B cell (primary cell): Measurements from ENCODE around the gene NYNRIN. TPM values are rescaled to one million over a fixed set of nuclear protein-coding genes. Genes with fewer than 3 reads are reported as not detected.

Source experiments
- ATAC-seq: fragments of 200-7000 bp; cut with Tn5 transposase; one replicate; pipeline ENCODE4 v1.10.0; 2021; ENCODE audit warnings: low read depth, mild to moderate bottlenecking, moderate number of reproducible peaks, moderate library complexity
- CTCF ChIA-PET: fragments of 350-600 bp; sonication (Branson Sonifier 250); formaldehyde crosslinking; loops from one replicate; lab custom pipeline; 2021; ENCODE audit warnings: antibody characterized with exemption, inconsistent platforms; lab: Charles Lee
- POLR2A ChIA-PET: fragments of 350-600 bp; sonication (Branson Sonifier 250); formaldehyde crosslinking; loops from one replicate; lab custom pipeline; 2021; ENCODE audit warnings: antibody characterized with exemption; lab: Charles Lee
- DNase-seq: peaks from one replicate; pipeline ENCODE4 v3.0.0; 2013
- H2AFZ ChIP-seq: 2 replicates; pipeline ENCODE4 v1.6.1; 2012; ENCODE audit warnings: mild to moderate bottlenecking, low read depth, low read length; ENCODE audit not compliant: insufficient read depth, poor library complexity, severe bottlenecking
- H3K27ac ChIP-seq, 2 donors: 1 replicate in 1 of 2; 2 replicates in 1 of 2; pipeline ENCODE4 v1.5.1; 2012 to 2013; ENCODE audit warnings: low read length in 2 of 2, mild to moderate bottlenecking in 2 of 2, moderate library complexity in 1 of 2
- H3K27me3 ChIP-seq, 4 experiments: fragments of 200-600 bp in 1 of 4; sonication (generic) in 1 of 4; replicated peaks in 1 of 4; 1 replicate in 2 of 4; 2 replicates in 2 of 4; pipeline versions ENCODE4 v1.6.1 to v1.7.0; 2013 to 2016; ENCODE audit warnings: low read length in 3 of 4, mild to moderate bottlenecking in 2 of 4, mixed read lengths in 1 of 4, moderate library complexity in 1 of 4; ENCODE audit not compliant: insufficient read depth in 4 of 4, control insufficient read depth in 3 of 4; ENCODE audit errors: control extremely low read depth in 1 of 4
- H3K36me3 ChIP-seq, 2 experiments: replicated peaks in 1 of 2; 1 replicate in 1 of 2; 2 replicates in 1 of 2; pipeline versions ENCODE4 v1.6.1 to v1.7.1; 2013; ENCODE audit warnings: low read length in 1 of 2; ENCODE audit not compliant: insufficient read depth in 2 of 2, control insufficient read depth in 1 of 2; ENCODE audit errors: control extremely low read depth in 1 of 2, extremely low read depth in 1 of 2
- H3K4me1 ChIP-seq, 2 donors: fragments of 200-600 bp in 1 of 2; sonication (generic) in 1 of 2; 1 replicate in 1 of 2; 2 replicates in 1 of 2; pipeline versions ENCODE4 v1.5.1 to v1.6.1; 2013 to 2017; ENCODE audit warnings: low read length in 2 of 2; ENCODE audit not compliant: control insufficient read depth in 2 of 2, insufficient read depth in 2 of 2
- H3K4me2 ChIP-seq: replicated peaks from 2 replicates; pipeline ENCODE3; 2012; ENCODE audit warnings: mild to moderate bottlenecking, low read depth, low read length; ENCODE audit not compliant: poor library complexity, severe bottlenecking
- H3K4me3 ChIP-seq, 5 experiments: fragments of 200-600 bp in 1 of 5; sonication (generic) in 1 of 5; 1 replicate in 3 of 5; 2 replicates in 2 of 5; pipeline versions ENCODE4 v1.5.1 to v1.7.0; 2011 to 2016; ENCODE audit warnings: low read length in 4 of 5, mild to moderate bottlenecking in 4 of 5, low read depth in 2 of 5, control low read depth in 1 of 5, moderate library complexity in 1 of 5; ENCODE audit not compliant: insufficient read depth in 1 of 5; ENCODE audit errors: control extremely low read depth in 1 of 5, extremely low read depth in 1 of 5
- H3K79me2 ChIP-seq: fragments of 200-600 bp; sonication (generic); one replicate; pipeline ENCODE4 v1.6.0; 2016; ENCODE audit warnings: low read length; ENCODE audit not compliant: control insufficient read depth, insufficient read depth
- H3K9ac ChIP-seq: fragments of 200-600 bp; sonication (generic); 2 replicates; pipeline ENCODE4 v1.6.1; 2017; ENCODE audit warnings: mild to moderate bottlenecking, low read length, moderate library complexity
- H3K9me3 ChIP-seq, 3 donors: one replicate each; pipeline versions ENCODE4 v1.6.1 to v1.7.1; 2013; ENCODE audit warnings: low read length in 2 of 3; ENCODE audit not compliant: control insufficient read depth in 2 of 3, insufficient read depth in 1 of 3; ENCODE audit errors: control extremely low read depth in 1 of 3
- H4K20me1 ChIP-seq: 2 replicates; pipeline ENCODE4 v1.6.0; 2012; ENCODE audit warnings: mild to moderate bottlenecking, low read length; ENCODE audit not compliant: insufficient read depth, control insufficient read depth, poor library complexity, severe bottlenecking
- H3K27ac Mint-ChIP-seq: one replicate; pipeline ENCODE4 v1.8.0; 2021; ENCODE audit warnings: mixed read lengths
- H3K27me3 Mint-ChIP-seq: one replicate; pipeline ENCODE4 v1.8.0; 2021; ENCODE audit warnings: mixed read lengths
- H3K4me1 Mint-ChIP-seq: one replicate; pipeline ENCODE4 v1.8.0; 2021; ENCODE audit warnings: mixed read lengths
- H3K4me3 Mint-ChIP-seq: one replicate; pipeline ENCODE4 v1.8.0; 2021; ENCODE audit warnings: mixed read lengths
- H3K9me3 Mint-ChIP-seq: one replicate; pipeline ENCODE4 v1.8.0; 2022; ENCODE audit warnings: mixed read lengths; ENCODE audit not compliant: insufficient read depth
- CTCF ChIP-seq: fragments of 200-600 bp; IDR thresholded peaks from one replicate; pipeline ENCODE4 v1.8.0; 2022; ENCODE audit warnings: antibody characterized with exemption, mild to moderate bottlenecking
- EZH2 ChIP-seq: IDR thresholded peaks from 2 replicates; pipeline ENCODE4 v1.6.1; 2012; ENCODE audit warnings: borderline replicate concordance, low read depth, mild to moderate bottlenecking, moderate library complexity, low read length; ENCODE audit not compliant: insufficient read depth, poor library complexity, severe bottlenecking
- WGBS: methylation state at CpG from one replicate; pipeline ENCODE4 v1.1.5; 2013; ENCODE audit warnings: missing lambda C conversion rate; ENCODE audit not compliant: insufficient coverage; 5-methylcytosine and 5-hydroxymethylcytosine counted together
- intact Hi-C: fragments of 100-400 bp; cut with micrococcal nuclease; formaldehyde crosslinking; loops from one replicate; pipeline ENCODE4 v1.10.0; 2022
- polyA plus RNA-seq: library from polyadenylated mRNA; depleted of rRNA; stranded (reverse); fragments of >200 nt; gene quantifications from 2 replicates; pipeline ENCODE4 v1.2.3, GENCODE V29; 2012
- total RNA-seq, 2 donors: library from RNA; stranded (reverse); fragments of 120-200 nt in 1 of 2; gene quantifications; 1 replicate in 1 of 2; 2 replicates in 1 of 2; pipeline versions ENCODE4 v1.2.3 to v1.2.4, GENCODE V29; 2013 to 2022

The NYNRIN gene
- total and polyA plus RNA-seq, 2 donors (not counting 1 experiment from before 2014, with no cell fraction given) = 0.04 to 0.34 TPM

- no peak for ATAC-seq
- no peak overlapping the region for H3K27ac ChIP-seq
- H3K4me1 ChIP-seq = no peaks in the 10 kb centered on the region
- TF ChIP-seq EZH2 (no peak), CTCF (no peak)
- H3K4me3 Mint-ChIP-seq = no peak overlapping the region
- no peaks in the 10 kb centered on the region for H3K9me3 ChIP-seq
- ChIA-PET CTCF (interaction anchor here (1.0 kb wide), 1 partner anchor 57 kb away, joined by 4 read pairs; no protein-coding TSS in a partner anchor), POLR2A (interaction anchor here (0.6 kb wide), 1 partner anchor 32 kb away, joined by 4 read pairs; no protein-coding TSS in a partner anchor)
- H3K4me1 Mint-ChIP-seq = no peaks in the 10 kb centered on the region
- H2AFZ ChIP-seq = no peak overlapping the region
- no peak overlapping the region for H3K4me3 ChIP-seq
- H3K27ac Mint-ChIP-seq = no peak overlapping the region
- intact Hi-C loops = no loop called here
- no peaks in the 10 kb centered on the region for H3K79me2 ChIP-seq
- H3K9me3 Mint-ChIP-seq = no peaks in the 10 kb centered on the region
- H3K9ac ChIP-seq = no peak overlapping the region
- H3K27me3 Mint-ChIP-seq = peaks cover 49% of the 10 kb centered on the region
- H4K20me1 ChIP-seq = no peaks in the 10 kb centered on the region
- H3K4me2 ChIP-seq = no peak overlapping the region
- 93% methylated on average over 1 of the region's 2 CpGs for WGBS
- DNase-seq = no peak
- H3K27me3 ChIP-seq = peaks cover 0 to 7% (median 5%) of the 10 kb centered on the region in 4 experiments
- no peaks in the 10 kb centered on the region for H3K36me3 ChIP-seq
Observed at GRCh38 chr14:24388474-24389179, 10.2 kb upstream of the NYNRIN start.

DNA sequence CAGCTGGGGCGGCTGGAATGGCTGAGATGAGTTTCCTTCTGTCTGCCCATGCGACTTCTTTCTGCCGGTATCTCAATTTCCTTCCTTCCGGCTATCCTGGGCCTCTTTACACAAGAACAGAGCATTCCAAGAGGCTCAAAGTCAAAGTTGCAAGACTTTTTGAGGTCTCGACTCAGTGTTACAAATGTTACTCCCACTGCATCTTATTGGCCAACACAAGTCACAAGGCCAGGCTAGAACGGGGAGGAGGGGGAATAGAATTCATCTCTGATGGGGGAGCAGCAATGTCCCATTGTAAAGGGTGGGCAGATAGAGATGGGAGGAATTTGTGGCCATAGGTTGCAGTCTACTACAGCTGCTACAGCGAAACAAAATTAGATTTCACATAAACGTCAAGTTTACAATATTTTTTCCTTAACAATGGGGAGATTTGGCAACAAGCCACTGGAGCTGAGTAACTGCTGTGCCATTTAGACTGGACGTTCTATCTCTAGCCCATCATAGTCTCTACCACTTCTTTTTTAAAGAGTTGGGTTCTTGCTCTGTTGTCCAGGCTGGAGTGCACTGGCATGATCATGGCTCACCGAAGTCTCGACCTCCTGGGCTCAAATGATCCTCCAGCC is 9.5 kb upstream of the NYNRIN start:
- H3K27me3 ChIP-seq = peaks cover 0 to 7% (median 2%) of the 10 kb centered on the region in 4 experiments
- H3K4me2 ChIP-seq = no peak overlapping the region
- DNase-seq (no peak), ATAC-seq (no peak)
- H3K9me3 Mint-ChIP-seq = no peaks in the 10 kb centered on the region
- H3K4me3 Mint-ChIP-seq = no peak overlapping the region
- no peak overlapping the region for H3K27ac Mint-ChIP-seq
- no peaks in the 10 kb centered on the region for H3K4me1 ChIP-seq
- H4K20me1 ChIP-seq = no peaks in the 10 kb centered on the region
- no peaks in the 10 kb centered on the region for H3K4me1 Mint-ChIP-seq
- H3K4me3 ChIP-seq = no peak overlapping the region
- no peak overlapping the region for H3K27ac ChIP-seq
- intact Hi-C loops = no loop called here
- no peak for TF ChIP-seq EZH2
- TF ChIP-seq CTCF = no peak
- H3K27me3 Mint-ChIP-seq = peaks cover 45% of the 10 kb centered on the region
- no peaks in the 10 kb centered on the region for H3K79me2 ChIP-seq
- no peaks in the 10 kb centered on the region for H3K36me3 ChIP-seq
- H3K9me3 ChIP-seq = no peaks in the 10 kb centered on the region
- H2AFZ ChIP-seq = no peak overlapping the region
- POLR2A ChIA-PET = interaction anchor here (0.6 kb wide), 1 partner anchor 33 kb away, joined by 4 read pairs; no protein-coding TSS in a partner anchor
- 96% methylated on average over 4 of the region's 11 CpGs for WGBS
- CTCF ChIA-PET = interaction anchor here (0.8 to 1.6 kb wide), 5 partner anchors 10 to 228 kb away, joined by 3 to 6 read pairs (median 3); partner anchors contain the start of gene IRF9
- no peak overlapping the region for H3K9ac ChIP-seq
